Keratinocyte (primary cell): ENCODE results near the gene S100A13. TPM values are rescaled to one million over a fixed set of nuclear protein-coding genes. Genes with fewer than 3 reads are reported as not detected.

ENCODE experiments used
- DNase-seq: peaks from one replicate; pipeline ENCODE4 v3.0.0-alpha.2; 2011; ENCODE audit warnings: low read depth, missing footprints, low spot score
- FAIRE-seq: peaks from 2 replicates; lab custom pipeline; 2011; peaks lifted over from hg19 to GRCh38; lab: Jason Lieb, UNC
- H2AFZ ChIP-seq: 2 replicates; pipeline ENCODE4 v1.6.0; 2012; ENCODE audit warnings: low read length, control low read depth, inconsistent platforms; ENCODE audit not compliant: control insufficient read depth
- H3K27ac ChIP-seq: 2 replicates; pipeline ENCODE4 v1.5.1; 2011; ENCODE audit warnings: low read length; ENCODE audit not compliant: control insufficient read depth, insufficient read depth
- H3K27me3 ChIP-seq: 3 replicates; pipeline ENCODE4 v1.6.0; 2011; ENCODE audit warnings: low read length; ENCODE audit not compliant: control insufficient read depth, insufficient read depth; ENCODE audit errors: extremely low read depth
- H3K36me3 ChIP-seq, 2 experiments: 2 replicates in 1 of 2; 3 replicates in 1 of 2; pipeline ENCODE4 v1.5.1; 2011; ENCODE audit warnings: low read length in 2 of 2, mild to moderate bottlenecking in 1 of 2; ENCODE audit not compliant: control insufficient read depth in 2 of 2, insufficient read depth in 2 of 2; ENCODE audit errors: extremely low read depth in 1 of 2
- H3K4me1 ChIP-seq: 3 replicates; pipeline ENCODE4 v1.5.1; 2011; ENCODE audit warnings: low read length; ENCODE audit not compliant: control insufficient read depth, insufficient read depth; ENCODE audit errors: extremely low read depth
- H3K4me2 ChIP-seq: 3 replicates; pipeline ENCODE4 v1.6.0; 2011; ENCODE audit warnings: low read depth, low read length; ENCODE audit not compliant: control insufficient read depth, insufficient read depth; ENCODE audit errors: extremely low read depth
- H3K4me3 ChIP-seq, 3 experiments: fragments of 200-600 bp in 1 of 3; sonication (generic) in 1 of 3; 2 replicates in 2 of 3; 3 replicates in 1 of 3; pipeline ENCODE4 v1.5.1; 2011 to 2016; ENCODE audit warnings: low read length in 3 of 3, mild to moderate bottlenecking in 3 of 3, control low read depth in 2 of 3, inconsistent platforms in 1 of 3, low read depth in 1 of 3, mixed read lengths in 1 of 3, mixed run types in 1 of 3, moderate library complexity in 1 of 3; ENCODE audit not compliant: control insufficient read depth in 2 of 3, insufficient read depth in 2 of 3; ENCODE audit errors: extremely low read depth in 1 of 3
- H3K79me2 ChIP-seq: 2 replicates; pipeline ENCODE4 v1.6.0; 2012; ENCODE audit warnings: low read length; ENCODE audit not compliant: control insufficient read depth, insufficient read depth
- H3K9ac ChIP-seq: 3 replicates; pipeline ENCODE4 v1.6.0; 2011; ENCODE audit warnings: low read length; ENCODE audit not compliant: control insufficient read depth, insufficient read depth; ENCODE audit errors: extremely low read depth
- H3K9me1 ChIP-seq: 3 replicates; pipeline ENCODE4 v1.6.0; 2011; ENCODE audit warnings: low read length; ENCODE audit not compliant: control insufficient read depth, insufficient read depth; ENCODE audit errors: extremely low read depth
- H3K9me3 ChIP-seq: 2 replicates; pipeline ENCODE4 v1.5.1; 2012; ENCODE audit warnings: low read depth, low read length; ENCODE audit not compliant: control insufficient read depth
- H4K20me1 ChIP-seq: 3 replicates; pipeline ENCODE4 v1.6.0; 2011; ENCODE audit warnings: low read length; ENCODE audit not compliant: control insufficient read depth, insufficient read depth; ENCODE audit errors: extremely low read depth
- CTCF ChIP-seq, 3 experiments: IDR thresholded peaks in 1 of 3; conservative IDR thresholded peaks in 1 of 3; optimal IDR thresholded peaks in 1 of 3; 2 replicates in 2 of 3; 3 replicates in 1 of 3; pipeline versions ENCODE3 to v1.5.1; 2011; ENCODE audit warnings: low read length in 3 of 3, mild to moderate bottlenecking in 3 of 3, moderate library complexity in 2 of 3, control low read depth in 1 of 3, inconsistent platforms in 1 of 3; ENCODE audit not compliant: insufficient read depth in 2 of 3; ENCODE audit errors: extremely low read depth in 1 of 3
- EZH2 ChIP-seq: IDR thresholded peaks from one replicate; pipeline ENCODE4 v1.6.1; 2012; ENCODE audit warnings: inconsistent platforms, mild to moderate bottlenecking, low read length, moderate library complexity
- dilution Hi-C: fragments of 300-500 bp; cut with MboI; formaldehyde crosslinking; loops from one replicate; pipeline ENCODE4 v1.7.0; 2020; ENCODE audit warnings: low sequenced_read_pairs; ENCODE audit not compliant: extremely low pct_ligation_motif_present
- polyA plus RNA-seq, 5 experiments: library from polyadenylated mRNA; depleted of rRNA in 3 of 5; stranded (reverse) in 3 of 5; stranded (forward) in 1 of 5; unstranded in 1 of 5; fragments of >200 nt; gene quantifications; 1 replicate in 1 of 5; 2 replicates in 3 of 5; 3 replicates in 1 of 5; pipeline versions ENCODE4 v1.2.1 to v1.2.3, GENCODE V29; 2011 to 2012; ENCODE audit warnings: missing spikeins in 2 of 5, low read depth in 1 of 5, low replicate concordance in 1 of 5

The S100A13 gene
- polyA plus RNA-seq, 1 donor (not counting 4 experiments of a cell fraction or from before 2014, with no cell fraction given): 215 TPM

- Histone ChIP-seq H3K79me2 (peaks cover 57% of the 10 kb centered on the region), H3K9ac (no peak overlapping the region), H3K36me3 (peaks cover 37 to 68% of the 10 kb centered on the region in 2 experiments), H3K4me2 (no peak overlapping the region), H3K27ac (no peak overlapping the region), H3K9me1 (no peaks in the 10 kb centered on the region), H3K9me3 (no peaks in the 10 kb centered on the region), H3K4me3 (no peak overlapping the region), H4K20me1 (peaks cover 6% of the 10 kb centered on the region), H3K27me3 (no peaks in the 10 kb centered on the region), H3K4me1 (peaks cover 7% of the 10 kb centered on the region), H2AFZ (no peak overlapping the region)
- no peak for DNase-seq
- dilution Hi-C loops: no loop called here
- TF ChIP-seq EZH2 (no peak), CTCF (optimal IDR thresholded peaks at IDR 0.05 in 1 of 3, IDR thresholded peaks at IDR 0.05 in 1 of 3, conservative IDR thresholded peaks at IDR 0.05 in 1 of 3; ENCODE audit: extremely low read depth in 1 of 3, insufficient read depth in 2 of 3, low read length in 3 of 3) (no peak)
- no peak for FAIRE-seq
These were observed 12.0 kb upstream of the S100A13 start for GRCh38 chr1:153639280-153639679.

GRCh38 chr1:153638261-153638660, 11.0 kb upstream of the S100A13 start:
- H3K9me1 ChIP-seq: no peaks in the 10 kb centered on the region
- H3K4me1 ChIP-seq: peaks cover 10% of the 10 kb centered on the region
- FAIRE-seq: no peak
- H3K4me2 ChIP-seq: no peak overlapping the region
- H3K27ac ChIP-seq: no peak overlapping the region
- no peak for DNase-seq
- no peak overlapping the region for H3K4me3 ChIP-seq
- dilution Hi-C loops: no loop called here
- no peak for TF ChIP-seq CTCF (optimal IDR thresholded peaks at IDR 0.05 in 1 of 3, IDR thresholded peaks at IDR 0.05 in 1 of 3, conservative IDR thresholded peaks at IDR 0.05 in 1 of 3; ENCODE audit: extremely low read depth in 1 of 3, insufficient read depth in 2 of 3, low read length in 3 of 3)
- no peak for TF ChIP-seq EZH2
- no peaks in the 10 kb centered on the region for H3K27me3 ChIP-seq
- peaks cover 31 to 67% of the 10 kb centered on the region in 2 experiments for H3K36me3 ChIP-seq
- no peaks in the 10 kb centered on the region for H3K9me3 ChIP-seq
- H3K79me2 ChIP-seq: peaks cover 60% of the 10 kb centered on the region
- no peak overlapping the region for H2AFZ ChIP-seq
- no peak overlapping the region for H3K9ac ChIP-seq
- peaks cover 6% of the 10 kb centered on the region for H4K20me1 ChIP-seq
